Kidney epithelial cell (primary cell): Measurements from ENCODE around the gene FNDC3A. TPM values are rescaled to one million over a fixed set of nuclear protein-coding genes. Genes with fewer than 3 reads are reported as not detected.

Experiments used
- DNase-seq: peaks from one replicate; pipeline ENCODE4 v3.0.0-alpha.2; 2010; ENCODE audit warnings: low read depth
- H3K27me3 ChIP-seq: 2 replicates; pipeline ENCODE4 v1.6.0; 2011; ENCODE audit warnings: low read length; ENCODE audit not compliant: control insufficient read depth, insufficient read depth
- H3K36me3 ChIP-seq: 2 replicates; pipeline ENCODE4 v1.5.1; 2011; ENCODE audit warnings: low read length; ENCODE audit not compliant: control insufficient read depth, insufficient read depth
- H3K4me3 ChIP-seq: 2 replicates; pipeline ENCODE4 v1.5.1; 2011; ENCODE audit warnings: low read depth, mild to moderate bottlenecking, control low read depth, low read length
- total RNA-seq: library from RNA; depleted of rRNA; stranded (reverse); fragments of >200 nt; gene quantifications from 2 replicates; pipeline ENCODE4 v1.2.3, GENCODE V29; 2015
- TF ChIP-seq, protein P1 (sequence below): IDR thresholded peaks from 2 replicates; pipeline ENCODE4 v1.5.1; 2011; ENCODE audit warnings: mild to moderate bottlenecking, moderate library complexity, low read length, control low read depth, inconsistent platforms; ENCODE audit not compliant: insufficient read depth, poor library complexity, severe bottlenecking

FNDC3A gene
- total RNA-seq, 1 donor from 2014 or later = 63.6 TPM

DNA sequence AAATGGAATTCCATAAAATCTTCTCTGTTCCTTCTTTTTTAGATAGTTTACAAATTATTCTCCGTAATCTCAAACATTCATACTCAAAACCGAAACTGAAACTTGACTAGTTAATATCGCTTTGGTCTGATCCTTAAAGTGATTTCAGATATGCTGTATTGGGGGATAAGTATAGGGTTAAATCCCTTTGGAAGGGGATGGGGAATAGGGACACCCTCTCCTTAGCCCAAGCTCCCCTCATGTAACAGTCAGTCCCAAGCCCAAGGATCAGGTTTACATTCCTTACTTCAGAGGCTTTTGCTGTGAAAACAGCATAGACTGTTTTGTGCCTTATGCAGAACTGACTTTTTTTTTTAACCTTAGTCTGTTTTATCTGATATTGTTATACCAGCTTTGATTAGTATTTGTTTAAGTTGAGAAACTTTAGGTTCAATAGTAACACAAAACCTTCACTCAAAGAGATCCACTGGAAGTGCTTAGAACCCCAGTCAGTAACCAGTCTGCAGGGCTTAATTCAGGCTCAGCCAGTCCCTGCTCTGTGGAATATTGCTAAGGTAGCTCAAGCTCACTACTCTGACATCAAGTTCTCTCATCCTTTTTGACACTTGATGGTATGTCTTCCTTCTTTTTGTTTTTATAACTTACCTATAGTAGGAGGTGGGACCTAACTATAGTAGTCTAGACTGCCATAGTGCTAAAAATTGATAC is 282.5 kb downstream of the FNDC3A start:
- TF ChIP-seq, protein P1, sequence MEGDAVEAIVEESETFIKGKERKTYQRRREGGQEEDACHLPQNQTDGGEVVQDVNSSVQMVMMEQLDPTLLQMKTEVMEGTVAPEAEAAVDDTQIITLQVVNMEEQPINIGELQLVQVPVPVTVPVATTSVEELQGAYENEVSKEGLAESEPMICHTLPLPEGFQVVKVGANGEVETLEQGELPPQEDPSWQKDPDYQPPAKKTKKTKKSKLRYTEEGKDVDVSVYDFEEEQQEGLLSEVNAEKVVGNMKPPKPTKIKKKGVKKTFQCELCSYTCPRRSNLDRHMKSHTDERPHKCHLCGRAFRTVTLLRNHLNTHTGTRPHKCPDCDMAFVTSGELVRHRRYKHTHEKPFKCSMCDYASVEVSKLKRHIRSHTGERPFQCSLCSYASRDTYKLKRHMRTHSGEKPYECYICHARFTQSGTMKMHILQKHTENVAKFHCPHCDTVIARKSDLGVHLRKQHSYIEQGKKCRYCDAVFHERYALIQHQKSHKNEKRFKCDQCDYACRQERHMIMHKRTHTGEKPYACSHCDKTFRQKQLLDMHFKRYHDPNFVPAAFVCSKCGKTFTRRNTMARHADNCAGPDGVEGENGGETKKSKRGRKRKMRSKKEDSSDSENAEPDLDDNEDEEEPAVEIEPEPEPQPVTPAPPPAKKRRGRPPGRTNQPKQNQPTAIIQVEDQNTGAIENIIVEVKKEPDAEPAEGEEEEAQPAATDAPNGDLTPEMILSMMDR = no peak
- Histone ChIP-seq H3K4me3 (no peak overlapping the region), H3K27me3 (no peaks in the 10 kb centered on the region), H3K36me3 (no peaks in the 10 kb centered on the region)
- DNase-seq = no peak

Other genes with a start within 250 kb of the FNDC3A start
- not detected in 2 replicates for gene MLNR, start 244.4 kb downstream of the FNDC3A start, total RNA-seq